Nephron progenitor cell (in vitro differentiated cells): ENCODE results near the gene CCDC69.
A peak's percentile ranks its signal among the peaks of the same experiment; 100 is the strongest.

Source experiments
- DNase-seq: peaks from one replicate; pipeline ENCODE4 v3.0.0; 2021
- H3K27ac Mint-ChIP-seq: 2 replicates; pipeline ENCODE4 v1.8.0; 2021; ENCODE audit warnings: mild to moderate bottlenecking, moderate library complexity, mixed read lengths
- H3K27me3 Mint-ChIP-seq: 2 replicates; pipeline ENCODE4 v1.8.0; 2021; ENCODE audit warnings: mild to moderate bottlenecking, low read depth, mixed read lengths; ENCODE audit not compliant: poor library complexity
- H3K36me3 Mint-ChIP-seq: 2 replicates; pipeline ENCODE4 v1.8.0; 2021; ENCODE audit warnings: low read depth, mixed read lengths
- H3K4me1 Mint-ChIP-seq: 2 replicates; pipeline ENCODE4 v1.8.0; 2021; ENCODE audit warnings: mixed read lengths
- H3K4me3 Mint-ChIP-seq: 2 replicates; pipeline ENCODE4 v1.8.0; 2021; ENCODE audit warnings: mild to moderate bottlenecking, moderate library complexity, mixed read lengths
- H3K9me3 Mint-ChIP-seq: 2 replicates; pipeline ENCODE4 v1.8.0; 2021; ENCODE audit warnings: mild to moderate bottlenecking, moderate library complexity, mixed read lengths
- TF ChIP-seq, protein P1 (sequence below): fragments of 200-600 bp; sonication (generic); IDR thresholded peaks from 2 replicates; pipeline ENCODE4 v1.5.0; 2021; ENCODE audit warnings: antibody characterized with exemption

The CCDC69 gene

DNA sequence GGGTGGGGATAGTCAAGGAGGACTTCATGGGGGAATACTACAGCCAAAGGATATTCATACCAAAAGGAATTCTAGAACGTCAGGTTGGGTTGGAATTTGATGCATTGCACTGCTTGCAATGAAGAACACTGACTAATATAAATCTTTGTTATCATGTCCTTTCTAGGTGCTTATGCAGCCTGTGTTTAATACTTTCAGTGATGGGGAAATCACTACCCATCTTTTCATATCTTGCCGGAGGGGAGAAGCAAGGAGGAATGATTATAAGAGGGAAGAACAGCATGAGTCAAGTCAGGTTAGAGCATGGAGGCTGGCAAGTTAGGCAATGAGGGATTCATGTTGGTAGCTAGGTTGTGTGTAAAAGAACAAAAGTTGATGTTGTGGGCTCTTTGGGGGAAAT, 5.1 kb upstream of the CCDC69 start:
- H3K27ac Mint-ChIP-seq, result no peak overlapping the region
- H3K4me3 Mint-ChIP-seq, result no peak overlapping the region
- peaks cover 27% of the 10 kb centered on the region for H3K27me3 Mint-ChIP-seq
- no peak for DNase-seq
- no peaks in the 10 kb centered on the region for H3K9me3 Mint-ChIP-seq
- H3K36me3 Mint-ChIP-seq, result no peaks in the 10 kb centered on the region
- peaks cover 4% of the 10 kb centered on the region for H3K4me1 Mint-ChIP-seq
- TF ChIP-seq, protein P1, sequence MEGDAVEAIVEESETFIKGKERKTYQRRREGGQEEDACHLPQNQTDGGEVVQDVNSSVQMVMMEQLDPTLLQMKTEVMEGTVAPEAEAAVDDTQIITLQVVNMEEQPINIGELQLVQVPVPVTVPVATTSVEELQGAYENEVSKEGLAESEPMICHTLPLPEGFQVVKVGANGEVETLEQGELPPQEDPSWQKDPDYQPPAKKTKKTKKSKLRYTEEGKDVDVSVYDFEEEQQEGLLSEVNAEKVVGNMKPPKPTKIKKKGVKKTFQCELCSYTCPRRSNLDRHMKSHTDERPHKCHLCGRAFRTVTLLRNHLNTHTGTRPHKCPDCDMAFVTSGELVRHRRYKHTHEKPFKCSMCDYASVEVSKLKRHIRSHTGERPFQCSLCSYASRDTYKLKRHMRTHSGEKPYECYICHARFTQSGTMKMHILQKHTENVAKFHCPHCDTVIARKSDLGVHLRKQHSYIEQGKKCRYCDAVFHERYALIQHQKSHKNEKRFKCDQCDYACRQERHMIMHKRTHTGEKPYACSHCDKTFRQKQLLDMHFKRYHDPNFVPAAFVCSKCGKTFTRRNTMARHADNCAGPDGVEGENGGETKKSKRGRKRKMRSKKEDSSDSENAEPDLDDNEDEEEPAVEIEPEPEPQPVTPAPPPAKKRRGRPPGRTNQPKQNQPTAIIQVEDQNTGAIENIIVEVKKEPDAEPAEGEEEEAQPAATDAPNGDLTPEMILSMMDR, result no peak

DNA sequence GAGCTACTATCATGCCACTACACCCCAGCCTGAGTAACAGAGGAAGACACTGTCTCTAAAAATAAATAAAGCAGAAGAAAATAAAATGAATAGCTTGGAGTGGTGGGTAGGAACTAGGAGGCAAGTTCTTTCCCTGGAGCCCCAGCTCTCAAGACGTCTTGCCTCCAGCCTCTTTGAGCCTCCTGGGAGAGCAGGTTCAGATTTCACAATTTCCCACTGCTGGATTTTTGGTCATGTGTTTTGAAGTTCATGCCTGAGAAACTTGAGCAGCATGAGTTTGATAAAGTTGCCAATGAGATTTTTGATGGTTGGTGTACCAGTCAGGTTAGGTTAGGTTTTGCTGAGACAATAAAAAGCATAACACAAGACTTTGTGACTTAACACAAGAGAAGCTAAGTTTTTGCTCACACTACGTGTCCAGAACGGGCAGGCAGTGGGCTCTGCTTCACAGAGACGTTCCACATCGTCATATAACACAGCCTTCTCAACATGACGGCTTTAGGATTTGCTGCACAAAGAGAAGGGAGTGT, 4.1 kb upstream of the CCDC69 start:
- TF ChIP-seq, protein P1, result no peak
- Mint-ChIP-seq H3K36me3 (no peaks in the 10 kb centered on the region), H3K27me3 (peaks cover 24% of the 10 kb centered on the region), H3K4me3 (no peak overlapping the region), H3K9me3 (no peaks in the 10 kb centered on the region), H3K4me1 (peaks cover 8% of the 10 kb centered on the region), H3K27ac (no peak overlapping the region)
- DNase-seq, result no peak

DNA sequence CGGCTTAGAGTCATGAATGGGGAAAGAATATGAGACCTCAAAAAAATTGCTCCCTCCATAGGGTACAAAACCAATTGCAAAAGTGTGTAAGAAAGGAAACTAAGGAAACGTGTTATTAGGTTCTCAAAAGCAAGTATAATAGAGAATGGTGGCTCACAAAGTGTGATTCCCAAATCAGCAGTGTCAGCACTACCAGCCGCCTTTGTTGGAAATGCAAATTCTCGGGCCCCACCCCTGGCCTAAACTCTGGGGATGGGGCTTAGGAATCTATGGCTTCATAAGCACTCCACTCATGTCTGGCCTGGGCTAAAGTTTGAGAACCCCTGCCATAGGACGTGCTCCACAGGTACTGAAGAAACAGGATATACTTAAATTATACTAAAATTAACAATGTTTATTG, 1.6 kb upstream of the CCDC69 start:
- H3K4me3 Mint-ChIP-seq, result no peak overlapping the region
- DNase-seq, result no peak
- no peak overlapping the region for H3K27ac Mint-ChIP-seq
- H3K36me3 Mint-ChIP-seq, result no peaks in the 10 kb centered on the region
- no peaks in the 10 kb centered on the region for H3K9me3 Mint-ChIP-seq
- H3K4me1 Mint-ChIP-seq, result peaks cover 25% of the 10 kb centered on the region
- TF ChIP-seq, protein P1, result no peak
- peaks cover 37% of the 10 kb centered on the region for H3K27me3 Mint-ChIP-seq

DNA sequence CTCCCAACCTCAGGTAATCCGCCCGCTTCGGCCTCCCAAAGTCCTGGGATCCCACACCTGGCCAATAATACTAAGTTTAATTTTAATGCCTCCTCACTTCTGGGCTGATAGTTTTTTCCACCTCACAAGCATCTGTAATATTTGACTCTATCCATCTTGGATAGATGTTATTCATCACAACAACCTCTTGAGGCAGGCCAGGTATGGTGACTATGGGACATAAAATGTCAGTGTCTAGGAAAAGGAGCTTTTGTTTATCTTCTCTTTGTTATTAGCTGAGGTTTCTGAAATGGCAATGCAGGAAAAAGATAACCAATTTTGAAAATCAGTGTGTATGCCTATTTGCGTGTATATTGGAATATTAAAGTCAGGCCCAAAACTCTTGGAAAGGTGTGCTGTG, 1.2 kb upstream of the CCDC69 start:
- no peaks in the 10 kb centered on the region for H3K9me3 Mint-ChIP-seq
- no peaks in the 10 kb centered on the region for H3K36me3 Mint-ChIP-seq
- DNase-seq, result no peak
- peaks cover 26% of the 10 kb centered on the region for H3K4me1 Mint-ChIP-seq
- H3K27ac Mint-ChIP-seq, result no peak overlapping the region
- no peak overlapping the region for H3K4me3 Mint-ChIP-seq
- H3K27me3 Mint-ChIP-seq, result peaks cover 40% of the 10 kb centered on the region
- TF ChIP-seq, protein P1, result no peak

DNA sequence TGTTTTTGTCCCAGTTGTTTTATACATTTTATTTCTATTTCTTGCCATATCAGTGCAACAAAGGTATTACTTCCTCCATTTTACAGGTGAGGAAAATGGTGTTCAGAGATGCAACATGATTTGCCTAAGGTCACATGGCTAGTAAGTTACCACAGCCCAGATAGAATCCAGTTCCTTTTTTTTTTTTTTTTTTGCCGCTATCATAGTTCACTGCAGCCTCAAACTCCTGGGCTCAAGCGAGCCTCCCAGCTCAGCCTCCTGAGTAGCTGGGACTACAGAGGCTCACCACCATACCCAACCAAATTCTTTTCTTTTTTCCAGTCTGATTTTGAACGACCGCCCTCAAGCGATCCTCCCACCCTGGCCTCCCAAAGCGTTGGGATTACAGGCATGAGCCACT, 480 bp upstream of the CCDC69 start:
- Mint-ChIP-seq H3K9me3 (no peaks in the 10 kb centered on the region), H3K4me1 (peaks cover 29% of the 10 kb centered on the region), H3K4me3 (peak overlapping the region; percentile 86), H3K27ac (no peak overlapping the region), H3K27me3 (peaks cover 40% of the 10 kb centered on the region), H3K36me3 (no peaks in the 10 kb centered on the region)
- TF ChIP-seq, protein P1, result no peak
- DNase-seq, result no peak

DNA sequence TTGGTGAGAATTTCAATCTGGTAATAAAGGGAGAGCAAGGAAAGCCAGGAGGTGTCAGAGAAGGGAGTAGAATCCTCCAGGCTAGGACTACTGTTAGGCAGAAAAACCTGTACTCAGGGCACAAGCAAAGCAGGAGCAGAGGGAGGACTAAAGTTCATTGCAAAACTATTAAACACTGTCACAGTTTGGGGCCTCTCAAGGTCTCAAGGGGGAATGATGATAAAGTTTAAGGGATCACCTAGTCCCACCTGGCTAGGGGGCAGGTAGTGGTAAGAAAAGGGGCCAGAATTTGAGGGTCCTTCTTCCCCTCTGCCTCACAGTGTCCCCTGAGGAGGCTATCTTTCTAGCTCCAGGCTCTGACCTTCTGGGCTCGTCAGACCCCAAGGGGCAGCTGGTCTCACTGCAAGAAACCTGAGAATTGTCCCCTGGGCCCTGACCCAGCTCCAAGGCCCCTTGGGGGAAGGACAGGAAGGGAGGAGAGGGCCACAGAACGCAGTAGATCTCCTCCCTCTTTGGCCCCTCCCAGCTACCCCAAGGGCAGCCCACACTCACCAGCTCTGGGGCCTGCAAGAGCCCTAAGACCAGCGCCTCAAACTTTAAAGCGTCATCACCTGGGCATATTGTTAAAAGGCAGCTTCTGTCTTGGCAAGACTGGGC, 974 bp downstream of the CCDC69 start:
- Mint-ChIP-seq H3K4me3 (peak overlapping the region; percentile 86), H3K36me3 (no peaks in the 10 kb centered on the region), H3K9me3 (no peaks in the 10 kb centered on the region), H3K27me3 (peaks cover 33% of the 10 kb centered on the region), H3K4me1 (peaks cover 36% of the 10 kb centered on the region), H3K27ac (no peak overlapping the region)
- peak; percentile 30 for DNase-seq
- TF ChIP-seq, protein P1, result no peak
